Transverse colon (tissue), 3 donors: ENCODE data around the gene PPIL1.

Source experiments
- CTCF ChIP-seq, 5 experiments: fragments of 200-600 bp in 3 of 5; fragments of 450-650 bp in 2 of 5; sonication (generic) in 3 of 5; IDR thresholded peaks; 1 replicate in 2 of 5; 2 replicates in 3 of 5; pipeline ENCODE4 v1.5.1; 2016 to 2017; ENCODE audit warnings: antibody characterized with exemption in 5 of 5, inconsistent platforms in 3 of 5, mild to moderate bottlenecking in 2 of 5, moderate library complexity in 1 of 5
- EP300 ChIP-seq: sonication (generic); formaldehyde crosslinking; IDR thresholded peaks from one replicate; pipeline ENCODE4 v1.6.1; 2017; ENCODE audit warnings: antibody characterized with exemption, low read depth
- POLR2A ChIP-seq: fragments of 450-650 bp; IDR thresholded peaks from one replicate; pipeline ENCODE4 v1.6.1; 2016; ENCODE audit warnings: antibody characterized with exemption, mild to moderate bottlenecking, moderate library complexity

- TF ChIP-seq POLR2A (no peak), EP300 (no peak), CTCF (IDR thresholded peaks at IDR 0.05) (no peak)
Observed at GRCh38 chr6:36863670-36864540, 10.7 kb downstream of the PPIL1 start.
